Activated CD4-positive, alpha-beta memory T cell treated with anti-CD3 and anti-CD28 coated beads for 36 hours (primary cell): Measurements from ENCODE around the gene SPDYE2B. TPM values are rescaled to one million over a fixed set of nuclear protein-coding genes. Genes with fewer than 3 reads are reported as not detected.
A peak's percentile ranks its signal among the peaks of the same experiment; 100 is the strongest.
"Not testable (repeated sequence)": the region's sequence is repeated elsewhere in the genome, so short reads cannot be mapped to it uniquely, and the experiment has no call there.

ENCODE experiments used
- CTCF ChIA-PET: fragments of 350-600 bp; sonication (Branson Sonifier 250); formaldehyde crosslinking; loops from one replicate; lab custom pipeline; 2021; ENCODE audit warnings: antibody characterized with exemption, inconsistent platforms; lab: Charles Lee
- POLR2A ChIA-PET: fragments of 350-600 bp; sonication (Branson Sonifier 250); formaldehyde crosslinking; loops from one replicate; lab custom pipeline; 2021; ENCODE audit warnings: antibody characterized with exemption; lab: Charles Lee
- DNase-seq: peaks from one replicate; pipeline ENCODE4 v3.0.0-alpha.2; 2020
- H3K27ac Mint-ChIP-seq: one replicate; pipeline ENCODE4 v1.8.0; 2021; ENCODE audit warnings: mixed read lengths
- H3K27me3 Mint-ChIP-seq: one replicate; pipeline ENCODE4 v1.8.0; 2021; ENCODE audit warnings: mixed read lengths
- H3K36me3 Mint-ChIP-seq: one replicate; pipeline ENCODE4 v1.8.0; 2021; ENCODE audit warnings: mixed read lengths
- H3K4me1 Mint-ChIP-seq: one replicate; pipeline ENCODE4 v1.8.0; 2021; ENCODE audit warnings: low read depth, mixed read lengths
- H3K4me3 Mint-ChIP-seq: one replicate; pipeline ENCODE4 v1.8.0; 2021; ENCODE audit warnings: mild to moderate bottlenecking, mixed read lengths
- H3K9me3 Mint-ChIP-seq: one replicate; pipeline ENCODE4 v1.8.0; 2021; ENCODE audit warnings: mixed read lengths
- intact Hi-C: fragments of 100-400 bp; cut with micrococcal nuclease; formaldehyde crosslinking; loops from one replicate; pipeline ENCODE4 v1.15.1; 2023
- total RNA-seq, 2 experiments: library from RNA; stranded (reverse); gene quantifications; one replicate each; pipeline ENCODE4 v1.2.3, GENCODE V29; 2021

SPDYE2B gene
- total RNA-seq, 2 experiments from 2014 or later = not detected

- H3K36me3 Mint-ChIP-seq, CTCF ChIA-PET, POLR2A ChIA-PET, H3K27me3 Mint-ChIP-seq, H3K4me3 Mint-ChIP-seq, intact Hi-C loops, H3K27ac Mint-ChIP-seq, H3K4me1 Mint-ChIP-seq, DNase-seq, H3K9me3 Mint-ChIP-seq: not testable (repeated sequence)
These were observed 17.4 kb downstream of the SPDYE2B start for GRCh38 chr7:102667523-102667922.

GRCh38 chr7:102671166-102671955, 21.2 kb downstream of the SPDYE2B start, which contains the start of gene POLR2J2:
TSS of gene POLR2J2 (minus strand) at chr7:102671663. CDS start at chr7:102671601, 62 bp downstream.
- H3K27me3 Mint-ChIP-seq, H3K9me3 Mint-ChIP-seq, intact Hi-C loops, H3K36me3 Mint-ChIP-seq, H3K4me1 Mint-ChIP-seq, H3K27ac Mint-ChIP-seq, DNase-seq, CTCF ChIA-PET, POLR2A ChIA-PET, H3K4me3 Mint-ChIP-seq: not testable (repeated sequence)

- H3K27ac Mint-ChIP-seq, H3K36me3 Mint-ChIP-seq, H3K9me3 Mint-ChIP-seq, H3K4me1 Mint-ChIP-seq, H3K27me3 Mint-ChIP-seq, POLR2A ChIA-PET, CTCF ChIA-PET, intact Hi-C loops, H3K4me3 Mint-ChIP-seq, DNase-seq: not testable (repeated sequence)
These were observed 21.8 kb downstream of the SPDYE2B start for GRCh38 chr7:102671956-102672307.

GRCh38 chr7:102673447-102674067, 23.4 kb downstream of the SPDYE2B start:
- H3K27ac Mint-ChIP-seq, H3K36me3 Mint-ChIP-seq, DNase-seq, H3K9me3 Mint-ChIP-seq, H3K4me3 Mint-ChIP-seq, H3K27me3 Mint-ChIP-seq, intact Hi-C loops, H3K4me1 Mint-ChIP-seq, CTCF ChIA-PET, POLR2A ChIA-PET: not testable (repeated sequence)

- H3K4me3 Mint-ChIP-seq, H3K9me3 Mint-ChIP-seq, CTCF ChIA-PET, H3K27me3 Mint-ChIP-seq, H3K36me3 Mint-ChIP-seq, H3K4me1 Mint-ChIP-seq, POLR2A ChIA-PET, intact Hi-C loops, H3K27ac Mint-ChIP-seq: not testable (repeated sequence)
- DNase-seq = peak; percentile 44
These were observed 25.4 kb downstream of the SPDYE2B start for GRCh38 chr7:102675545-102675944.

GRCh38 chr7:102680780-102681179, 30.7 kb downstream of the SPDYE2B start:
- intact Hi-C loops, H3K27me3 Mint-ChIP-seq: not testable (repeated sequence)

GRCh38 chr7:102682560-102682959, 32.4 kb downstream of the SPDYE2B start:
- H3K36me3 Mint-ChIP-seq, H3K27me3 Mint-ChIP-seq, DNase-seq, H3K27ac Mint-ChIP-seq, H3K4me3 Mint-ChIP-seq, intact Hi-C loops, H3K4me1 Mint-ChIP-seq, CTCF ChIA-PET, H3K9me3 Mint-ChIP-seq, POLR2A ChIA-PET: not testable (repeated sequence)

More at GRCh38 chr7:102680780-102681179, 30.7 kb downstream of the SPDYE2B start:
- H3K36me3 Mint-ChIP-seq, H3K4me1 Mint-ChIP-seq, H3K4me3 Mint-ChIP-seq, POLR2A ChIA-PET, CTCF ChIA-PET, H3K9me3 Mint-ChIP-seq, H3K27ac Mint-ChIP-seq, DNase-seq: not testable (repeated sequence)

- POLR2A ChIA-PET, CTCF ChIA-PET: not testable (repeated sequence)
These were observed 38.3 kb downstream of the SPDYE2B start for GRCh38 chr7:102688299-102689036.

GRCh38 chr7:102689436-102690282, 39.5 kb downstream of the SPDYE2B start:
- H3K4me3 Mint-ChIP-seq, H3K9me3 Mint-ChIP-seq, POLR2A ChIA-PET, intact Hi-C loops, H3K4me1 Mint-ChIP-seq, H3K27me3 Mint-ChIP-seq, DNase-seq, H3K27ac Mint-ChIP-seq, CTCF ChIA-PET, H3K36me3 Mint-ChIP-seq: not testable (repeated sequence)

More at GRCh38 chr7:102688299-102689036, 38.3 kb downstream of the SPDYE2B start:
- H3K27me3 Mint-ChIP-seq, intact Hi-C loops, H3K27ac Mint-ChIP-seq, H3K4me1 Mint-ChIP-seq, DNase-seq, H3K36me3 Mint-ChIP-seq, H3K4me3 Mint-ChIP-seq, H3K9me3 Mint-ChIP-seq: not testable (repeated sequence)

GRCh38 chr7:102690602-102691001, 40.5 kb downstream of the SPDYE2B start:
- H3K4me3 Mint-ChIP-seq, POLR2A ChIA-PET, CTCF ChIA-PET: not testable (repeated sequence)

GRCh38 chr7:102694008-102694407, 43.9 kb downstream of the SPDYE2B start:
- H3K27ac Mint-ChIP-seq, H3K4me3 Mint-ChIP-seq, H3K27me3 Mint-ChIP-seq, H3K4me1 Mint-ChIP-seq, CTCF ChIA-PET, DNase-seq, H3K9me3 Mint-ChIP-seq, intact Hi-C loops, H3K36me3 Mint-ChIP-seq, POLR2A ChIA-PET: not testable (repeated sequence)

More at GRCh38 chr7:102690602-102691001, 40.5 kb downstream of the SPDYE2B start:
- intact Hi-C loops, H3K27ac Mint-ChIP-seq, DNase-seq, H3K4me1 Mint-ChIP-seq, H3K9me3 Mint-ChIP-seq, H3K27me3 Mint-ChIP-seq, H3K36me3 Mint-ChIP-seq: not testable (repeated sequence)
